SU-DHL-6 (cell line): ENCODE measurements around the gene TMA16.

ENCODE experiments used
- H2AFZ ChIP-seq: fragments of 200-600 bp; sonication (generic); 2 replicates; pipeline ENCODE4 v1.6.1; 2014; ENCODE audit warnings: low read depth, mild to moderate bottlenecking, moderate library complexity, mixed read lengths, antibody characterized with exemption, low read length; ENCODE audit not compliant: severe bottlenecking
- H3F3A ChIP-seq: fragments of 200-600 bp; shearing (Covaris generic); 2 replicates; pipeline ENCODE4 v1.6.0; 2016; ENCODE audit warnings: antibody characterized with exemption, mild to moderate bottlenecking; ENCODE audit not compliant: insufficient read depth
- H3K27ac ChIP-seq: fragments of 200-600 bp; sonication (generic); 2 replicates; pipeline ENCODE4 v1.5.1; 2016; ENCODE audit warnings: low read depth, mild to moderate bottlenecking, low read length, moderate library complexity, mixed read lengths
- H3K27me3 ChIP-seq: fragments of 200-600 bp; sonication (generic), shearing (Covaris generic); 2 replicates; pipeline ENCODE4 v1.6.0; 2014; ENCODE audit warnings: mild to moderate bottlenecking, low read length
- H3K36me3 ChIP-seq: fragments of 200-600 bp; sonication (generic); 2 replicates; pipeline ENCODE4 v1.6.1; 2014; ENCODE audit warnings: mild to moderate bottlenecking, low read length, mixed read lengths
- H3K4me2 ChIP-seq: fragments of 300-600, 200-600 bp; shearing (Covaris generic), sonication (generic); 2 replicates; pipeline ENCODE4 v1.6.0; 2014; ENCODE audit warnings: low read length, low read depth, mild to moderate bottlenecking; ENCODE audit not compliant: poor library complexity, severe bottlenecking
- H3K4me3 ChIP-seq: fragments of 200-600 bp; sonication (generic); 2 replicates; pipeline ENCODE4 v1.5.1; 2014; ENCODE audit warnings: antibody characterized with exemption, low read length, mild to moderate bottlenecking, mixed read lengths; ENCODE audit not compliant: insufficient read depth, poor library complexity, severe bottlenecking
- H3K79me2 ChIP-seq: fragments of 200-600 bp; sonication (generic); 2 replicates; pipeline ENCODE4 v1.6.1; 2014; ENCODE audit warnings: mild to moderate bottlenecking, low read length, moderate library complexity; ENCODE audit not compliant: insufficient read depth
- H3K9ac ChIP-seq: fragments of 200-600 bp; sonication (generic); 2 replicates; pipeline ENCODE4 v1.7.0; 2014; ENCODE audit warnings: mild to moderate bottlenecking, low read length
- H3K9me2 ChIP-seq: fragments of 200-600 bp; sonication (generic); replicated peaks from 2 replicates; pipeline ENCODE4 v1.6.1; 2014; ENCODE audit warnings: low read length; ENCODE audit not compliant: insufficient read depth
- H3K9me3 ChIP-seq: fragments of 200-600 bp; sonication (generic); 2 replicates; pipeline ENCODE4 v1.6.1; 2014; ENCODE audit warnings: low read length, mixed read lengths; ENCODE audit not compliant: insufficient read depth
- H4K20me1 ChIP-seq: fragments of 200-600 bp; sonication (generic); 2 replicates; pipeline ENCODE4 v1.6.1; 2014; ENCODE audit warnings: low read depth, mild to moderate bottlenecking, antibody characterized with exemption, low read length, moderate library complexity, mixed read lengths
- EZH2phosphoT487 ChIP-seq: fragments of 200-600 bp; sonication (generic), shearing (Covaris generic); conservative IDR thresholded peaks from 2 replicates; pipeline ENCODE4 v1.6.1; 2018; ENCODE audit warnings: mild to moderate bottlenecking, antibody characterized with exemption, low read length, moderate library complexity, mixed read lengths
- TF ChIP-seq, protein P1 (sequence below): fragments of 200-600 bp; sonication (generic); IDR thresholded peaks from one replicate; pipeline ENCODE4 v1.5.1; 2017; ENCODE audit warnings: antibody characterized with exemption, mild to moderate bottlenecking, low read length, moderate library complexity; ENCODE audit not compliant: insufficient read depth, poor library complexity, severe bottlenecking

TMA16 gene

DNA sequence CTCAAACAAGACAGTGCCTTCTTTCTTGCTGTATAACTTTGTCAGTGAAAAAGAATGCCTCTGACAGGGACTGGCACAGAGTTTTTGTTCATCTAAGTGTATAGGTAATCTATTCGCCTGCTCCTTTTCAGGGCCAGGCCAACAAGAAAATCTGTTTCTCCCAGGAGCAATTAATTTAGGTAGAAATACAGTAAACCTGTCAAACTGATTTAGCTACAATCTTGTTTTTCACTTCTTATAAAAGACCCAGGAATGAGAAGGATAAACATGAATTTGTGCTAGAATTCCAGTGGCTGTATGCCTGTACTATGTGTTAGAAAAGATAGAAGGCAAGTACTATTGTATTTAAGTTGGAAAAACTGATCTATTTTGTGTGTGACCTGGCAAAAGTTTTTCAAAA is 6.1 kb downstream of the TMA16 start:
- Histone ChIP-seq H2AFZ (no peak overlapping the region), H3K27me3 (no peaks in the 10 kb centered on the region), H3K9ac (no peak overlapping the region), H3K4me2 (no peak overlapping the region), H3K27ac (no peak overlapping the region), H3K36me3 (peaks cover 14% of the 10 kb centered on the region), H3K4me3 (no peak overlapping the region), H3F3A (peaks cover 12% of the 10 kb centered on the region), H3K9me2 (no peaks in the 10 kb centered on the region), H4K20me1 (peaks cover 46% of the 10 kb centered on the region), H3K79me2 (peaks cover 100% of the 10 kb centered on the region), H3K9me3 (no peaks in the 10 kb centered on the region)
- TF ChIP-seq EZH2phosphoT487, result no peak
- TF ChIP-seq, protein P1, sequence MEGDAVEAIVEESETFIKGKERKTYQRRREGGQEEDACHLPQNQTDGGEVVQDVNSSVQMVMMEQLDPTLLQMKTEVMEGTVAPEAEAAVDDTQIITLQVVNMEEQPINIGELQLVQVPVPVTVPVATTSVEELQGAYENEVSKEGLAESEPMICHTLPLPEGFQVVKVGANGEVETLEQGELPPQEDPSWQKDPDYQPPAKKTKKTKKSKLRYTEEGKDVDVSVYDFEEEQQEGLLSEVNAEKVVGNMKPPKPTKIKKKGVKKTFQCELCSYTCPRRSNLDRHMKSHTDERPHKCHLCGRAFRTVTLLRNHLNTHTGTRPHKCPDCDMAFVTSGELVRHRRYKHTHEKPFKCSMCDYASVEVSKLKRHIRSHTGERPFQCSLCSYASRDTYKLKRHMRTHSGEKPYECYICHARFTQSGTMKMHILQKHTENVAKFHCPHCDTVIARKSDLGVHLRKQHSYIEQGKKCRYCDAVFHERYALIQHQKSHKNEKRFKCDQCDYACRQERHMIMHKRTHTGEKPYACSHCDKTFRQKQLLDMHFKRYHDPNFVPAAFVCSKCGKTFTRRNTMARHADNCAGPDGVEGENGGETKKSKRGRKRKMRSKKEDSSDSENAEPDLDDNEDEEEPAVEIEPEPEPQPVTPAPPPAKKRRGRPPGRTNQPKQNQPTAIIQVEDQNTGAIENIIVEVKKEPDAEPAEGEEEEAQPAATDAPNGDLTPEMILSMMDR, result no peak

DNA sequence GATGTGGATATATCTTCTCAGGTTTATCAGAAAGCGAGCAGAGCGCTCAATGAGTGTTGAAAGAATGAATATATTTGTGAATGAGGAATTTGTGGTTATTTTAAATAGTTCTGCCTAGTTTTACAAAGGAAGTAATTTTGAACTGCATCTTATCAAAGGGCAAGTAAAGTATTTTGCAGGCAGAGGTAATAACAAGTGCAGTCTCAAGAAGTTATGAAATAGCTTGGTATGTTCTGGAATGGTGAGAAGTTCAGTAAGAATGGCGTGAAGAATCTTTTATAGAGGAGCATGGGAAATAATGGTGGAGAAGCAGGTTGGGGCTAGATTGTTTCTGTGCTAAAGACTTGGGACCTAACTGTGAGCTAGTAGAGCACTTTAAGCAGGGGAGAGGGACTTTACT is 10.9 kb downstream of the TMA16 start:
- Histone ChIP-seq H3K79me2 (peaks cover 98% of the 10 kb centered on the region), H2AFZ (no peak overlapping the region), H3K27ac (no peak overlapping the region), H3K9ac (no peak overlapping the region), H4K20me1 (peaks cover 42% of the 10 kb centered on the region; the same call in 1 of the 2 replicates), H3K36me3 (peaks cover 43% of the 10 kb centered on the region), H3F3A (no peaks in the 10 kb centered on the region; the same call in 1 of the 2 replicates), H3K27me3 (no peaks in the 10 kb centered on the region), H3K4me2 (no peak overlapping the region), H3K9me2 (no peaks in the 10 kb centered on the region), H3K4me3 (no peak overlapping the region), H3K9me3 (no peaks in the 10 kb centered on the region)
- TF ChIP-seq, protein P1, result no peak
- no peak for TF ChIP-seq EZH2phosphoT487

DNA sequence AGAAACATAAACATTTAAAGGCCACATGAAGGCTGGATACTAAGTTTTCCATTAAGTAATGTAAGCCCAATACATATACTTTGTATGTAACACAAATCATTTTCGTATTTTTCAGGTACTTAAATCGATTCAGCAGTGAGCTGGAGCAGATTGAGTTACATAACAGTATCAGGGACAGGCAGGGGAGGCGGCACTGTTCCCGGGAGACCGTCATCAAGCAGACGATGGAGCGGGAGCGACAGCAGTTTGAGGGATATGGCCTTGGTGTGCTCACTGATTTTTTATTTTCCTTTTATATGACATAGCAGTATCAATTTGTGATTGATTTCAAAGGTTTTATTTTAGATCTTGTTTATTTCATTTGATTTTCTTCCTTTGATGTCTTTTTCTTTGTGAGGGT is 20.7 kb downstream of the TMA16 start:
- H3K27ac ChIP-seq, result no peak overlapping the region
- no peak overlapping the region for H3K4me2 ChIP-seq
- TF ChIP-seq EZH2phosphoT487, result no peak
- no peak overlapping the region for H3K4me3 ChIP-seq
- H3K9me3 ChIP-seq, result no peaks in the 10 kb centered on the region
- H3K79me2 ChIP-seq, result peaks cover 25% of the 10 kb centered on the region
- no peaks in the 10 kb centered on the region for H3K9me2 ChIP-seq
- no peak overlapping the region for H2AFZ ChIP-seq
- no peaks in the 10 kb centered on the region for H3K27me3 ChIP-seq
- no peaks in the 10 kb centered on the region for H4K20me1 ChIP-seq
- H3K9ac ChIP-seq, result no peak overlapping the region
- peaks cover 67% of the 10 kb centered on the region for H3K36me3 ChIP-seq
- H3F3A ChIP-seq, result no peaks in the 10 kb centered on the region

DNA sequence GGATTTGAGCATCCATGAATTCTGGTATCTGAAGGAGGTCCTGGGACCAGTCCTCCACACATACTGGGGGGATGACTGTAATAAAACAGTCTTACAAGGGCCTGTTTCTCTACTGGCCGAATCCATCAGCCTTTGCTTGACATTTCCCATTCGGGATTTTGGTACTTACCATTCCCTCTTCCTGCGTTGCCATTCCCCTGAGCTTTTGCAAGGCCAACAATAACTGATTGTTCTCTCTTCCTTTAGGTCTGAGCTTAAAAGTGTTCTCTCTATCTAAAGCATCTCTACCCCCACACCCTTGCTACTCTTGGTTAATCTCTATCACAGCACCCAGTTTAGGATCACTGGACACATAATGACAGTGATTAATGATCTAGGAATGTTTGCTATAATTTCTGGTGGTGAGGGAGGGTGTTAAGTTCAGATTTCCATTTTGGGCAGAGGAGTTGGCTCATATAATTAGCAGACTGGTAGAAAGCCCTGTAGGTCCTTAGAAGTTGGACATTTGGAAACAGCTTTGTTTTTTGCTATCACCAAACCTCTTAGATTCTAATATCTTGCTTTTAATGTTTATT is 29.4 kb downstream of the TMA16 start:
- TF ChIP-seq EZH2phosphoT487, result no peak
- TF ChIP-seq, protein P1, result no peak
- Histone ChIP-seq H3K79me2 (no peaks in the 10 kb centered on the region), H2AFZ (no peak overlapping the region)

More for the DNA sequence above, 29.4 kb downstream of the TMA16 start:
- peaks cover 68% of the 10 kb centered on the region for H3K36me3 ChIP-seq
- H3K4me2 ChIP-seq, result no peak overlapping the region
- no peak overlapping the region for H3K9ac ChIP-seq
- H4K20me1 ChIP-seq, result no peaks in the 10 kb centered on the region
- H3F3A ChIP-seq, result peaks cover 11% of the 10 kb centered on the region
- H3K27ac ChIP-seq, result no peak overlapping the region
- H3K27me3 ChIP-seq, result no peaks in the 10 kb centered on the region
- no peaks in the 10 kb centered on the region for H3K9me2 ChIP-seq
- H3K9me3 ChIP-seq, result no peaks in the 10 kb centered on the region
- H3K4me3 ChIP-seq, result no peak overlapping the region
